Hindlimb muscle (tissue), 1 donor: ENCODE results near the gene KRT13. TPM values are rescaled to one million over a fixed set of nuclear protein-coding genes. Genes with fewer than 3 reads are reported as not detected.

ENCODE experiments used
- DNase-seq: peaks from one replicate; pipeline ENCODE4 v3.0.0-alpha.2; 2013
- polyA plus RNA-seq: library from polyadenylated mRNA; unstranded; fragments of 120-200 nt; gene quantifications from one replicate; pipeline ENCODE4 v1.2.1, GENCODE V29; 2013; ENCODE audit not compliant: insufficient read length

KRT13 gene
- polyA plus RNA-seq, 1 donor = 1.9 TPM

GRCh38 chr17:41492771-41493170, 12.6 kb downstream of the KRT13 start:
- no peak for DNase-seq

GRCh38 chr17:41492351-41492750, 13.1 kb downstream of the KRT13 start:
- no peak for DNase-seq

GRCh38 chr17:41491476-41491875, 13.9 kb downstream of the KRT13 start:
- DNase-seq = no peak

- no peak for DNase-seq
Observed at GRCh38 chr17:41490000-41490990, 15.1 kb downstream of the KRT13 start.

GRCh38 chr17:41489531-41489930, 15.9 kb downstream of the KRT13 start, which contains the start of gene KRT36:
TSS of gene KRT36 (minus strand) at chr17:41489910. CDS start at chr17:41489864, 46 bp downstream.
- DNase-seq = no peak

GRCh38 chr17:41486809-41487530, 18.4 kb downstream of the KRT13 start:
- DNase-seq = no peak

- no peak for DNase-seq
Observed at GRCh38 chr17:41486316-41486715, 19.1 kb downstream of the KRT13 start.

- no peak for DNase-seq
Observed at GRCh38 chr17:41484920-41485904, 20.2 kb downstream of the KRT13 start.

- no peak for DNase-seq
Observed at GRCh38 chr17:41483991-41484826, 21.2 kb downstream of the KRT13 start.

GRCh38 chr17:41483531-41483930, 21.9 kb downstream of the KRT13 start:
- no peak for DNase-seq

GRCh38 chr17:41481036-41481435, 24.4 kb downstream of the KRT13 start, which contains the start of gene KRT35:
TSS of gene KRT35 (minus strand) at chr17:41481151. CDS start at chr17:41481097, 54 bp downstream.
- no peak for DNase-seq

GRCh38 chr17:41480581-41480980, 24.8 kb downstream of the KRT13 start:
- no peak for DNase-seq

- no peak for DNase-seq
Observed at GRCh38 chr17:41480136-41480535, 25.3 kb downstream of the KRT13 start.

- DNase-seq = no peak
Observed at GRCh38 chr17:41478237-41478636, 27.2 kb downstream of the KRT13 start.

GRCh38 chr17:41476866-41477815, 28.3 kb downstream of the KRT13 start:
- DNase-seq = no peak

- DNase-seq = no peak
Observed at GRCh38 chr17:41475421-41475820, 30.0 kb downstream of the KRT13 start.

GRCh38 chr17:41474863-41475262, 30.5 kb downstream of the KRT13 start:
- DNase-seq = no peak

- no peak for DNase-seq
Observed at GRCh38 chr17:41468346-41468745, 37.1 kb downstream of the KRT13 start.

GRCh38 chr17:41467561-41467960, 37.9 kb downstream of the KRT13 start:
- DNase-seq = no peak

- no peak for DNase-seq
Observed at GRCh38 chr17:41466988-41467387, 38.4 kb downstream of the KRT13 start, which contains the start of gene KRT32. TSS of gene KRT32 (minus strand) at chr17:41467386. CDS start at chr17:41467325, 61 bp downstream.
